NCI-H1048 (cell line): ENCODE results near the gene VMP1.
"Not testable (repeated sequence)": the region's sequence is repeated elsewhere in the genome, so short reads cannot be mapped to it uniquely, and the experiment has no call there.

Experiments used
- DNase-seq: peaks from one replicate; lab custom pipeline; 2025; lab: John Stamatoyannopoulos, UW

Gene VMP1

GRCh38 chr17:59863616-59864015 lies 156.2 kb downstream of the VMP1 start:
- DNase-seq, result no peak

GRCh38 chr17:59869941-59870218 lies 162.4 kb downstream of the VMP1 start:
- no peak for DNase-seq

- DNase-seq, result no peak
Observed at GRCh38 chr17:59870482-59870881, 163.0 kb downstream of the VMP1 start.

GRCh38 chr17:59872351-59872750 lies 164.9 kb downstream of the VMP1 start:
- DNase-seq, result no peak

GRCh38 chr17:59873414-59873813 lies 166.0 kb downstream of the VMP1 start:
- not testable (repeated sequence) for DNase-seq

GRCh38 chr17:59874376-59874775 lies 166.9 kb downstream of the VMP1 start:
- no peak for DNase-seq

- DNase-seq, result no peak
Observed at GRCh38 chr17:59876107-59876506, 168.7 kb downstream of the VMP1 start.

- DNase-seq, result no peak
Observed at GRCh38 chr17:59877965-59878364, 170.5 kb downstream of the VMP1 start.

- DNase-seq, result no peak
Observed at GRCh38 chr17:59878624-59879023, 171.2 kb downstream of the VMP1 start.

GRCh38 chr17:59884861-59885260 lies 177.4 kb downstream of the VMP1 start:
- no peak for DNase-seq

GRCh38 chr17:59888145-59888750 lies 180.8 kb downstream of the VMP1 start:
- no peak for DNase-seq

- no peak for DNase-seq
Observed at GRCh38 chr17:59890720-59891119, 183.3 kb downstream of the VMP1 start.
